Measurements from ENCODE around the gene NR5A2.

- TF ChIP-seq NFYA (IDR thresholded peaks at IDR 0.05; ENCODE audit: borderline replicate concordance, low read depth, low read length) (no peak), HDAC2 (IDR thresholded peaks at IDR 0.05) (no peak), CTCF (IDR thresholded peaks at IDR 0.05 in 2 of 3, conservative IDR thresholded peaks at IDR 0.05 in 1 of 3; ENCODE audit: control insufficient read depth in 2 of 3, extremely low read depth in 1 of 3, insufficient read depth in 1 of 3, low read depth in 3 of 3, low read length in 3 of 3) (no peak), IRF4 (IDR thresholded peaks at IDR 0.05; ENCODE audit: low read depth, low read length) (no peak), EGR1 (IDR thresholded peaks at IDR 0.05; ENCODE audit: borderline replicate concordance in 1 of 2, low read depth in 2 of 2, low read length in 2 of 2) (no peak), PRDM15 (CRISPR knock-in tag; IDR thresholded peaks at IDR 0.05) (no peak), HDAC6 (IDR thresholded peaks at IDR 0.05; ENCODE audit: unreplicated experiment) (no peak), SMC3 (IDR thresholded peaks at IDR 0.05; ENCODE audit: borderline replicate concordance, low read length) (no peak)
Observed at GRCh38 chr1:200121421-200121820, 93.9 kb downstream of the NR5A2 start.

Data from GM12878 (cell line).